Lower leg skin (tissue), 4 donors: ENCODE measurements around the gene PAXX. TPM values are rescaled to one million over a fixed set of nuclear protein-coding genes. Genes with fewer than 3 reads are reported as not detected.

Experiments
- DNase-seq, 2 donors: peaks; one replicate each; pipeline ENCODE4 v3.0.0-alpha.2; 2019; ENCODE audit warnings: low spot score in 2 of 2
- H3K4me3 ChIP-seq: fragments of 200-600 bp; sonication (generic); 2 replicates; pipeline ENCODE4 v1.5.1; 2017; ENCODE audit warnings: mild to moderate bottlenecking, low read depth; ENCODE audit not compliant: poor library complexity, severe bottlenecking
- POLR2A ChIP-seq, 2 donors: fragments of 450-650 bp; IDR thresholded peaks; one replicate each; pipeline ENCODE4 v1.6.1; 2016 to 2017; ENCODE audit warnings: antibody characterized with exemption in 2 of 2, mild to moderate bottlenecking in 1 of 2, moderate library complexity in 1 of 2
- WGBS, 2 donors: methylation state at CpG; one replicate each; pipeline ENCODE4 v1.1.5; 2018; 5-methylcytosine and 5-hydroxymethylcytosine counted together
- intact Hi-C: fragments of 100-400 bp; cut with DNase I; formaldehyde crosslinking; loops from one replicate; pipeline ENCODE4 v1.15.0; 2023; ENCODE audit warnings: low total_unique reads
- total RNA-seq, 4 donors: library from RNA; depleted of rRNA; stranded (reverse); fragments of >200 nt; gene quantifications; one replicate each; pipeline ENCODE4 v1.1.0, GENCODE V29; 2016
- TF ChIP-seq, protein P1 (sequence below), 3 donors: fragments of 450-650 bp; IDR thresholded peaks; one replicate each; pipeline ENCODE4 v1.5.1; 2016; ENCODE audit warnings: antibody characterized with exemption in 3 of 3, mild to moderate bottlenecking in 3 of 3, moderate library complexity in 2 of 3

The PAXX gene
- total RNA-seq, 4 donors from 2014 or later = 38.7 to 75.8 (median 58.2) TPM

DNA sequence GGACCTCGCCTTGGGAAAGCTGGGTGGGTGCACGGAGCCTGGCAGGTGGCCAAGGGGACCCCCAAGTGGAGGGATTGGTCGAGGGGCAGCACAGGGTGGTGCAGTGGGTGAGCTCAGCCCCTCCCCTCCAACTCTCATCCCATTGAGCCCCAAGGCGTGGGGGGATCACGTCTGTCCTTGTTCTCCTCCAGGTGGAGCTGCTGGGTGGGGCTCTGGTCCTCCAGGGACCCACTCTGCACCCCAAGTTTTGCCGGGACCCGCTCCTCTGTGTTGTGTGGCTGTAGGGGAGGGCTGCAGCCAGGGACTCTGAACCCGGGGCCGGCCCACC is 43.2 kb downstream of the PAXX start:
- TF ChIP-seq POLR2A (IDR thresholded peaks at IDR 0.05) = no peak
- TF ChIP-seq, protein P1, sequence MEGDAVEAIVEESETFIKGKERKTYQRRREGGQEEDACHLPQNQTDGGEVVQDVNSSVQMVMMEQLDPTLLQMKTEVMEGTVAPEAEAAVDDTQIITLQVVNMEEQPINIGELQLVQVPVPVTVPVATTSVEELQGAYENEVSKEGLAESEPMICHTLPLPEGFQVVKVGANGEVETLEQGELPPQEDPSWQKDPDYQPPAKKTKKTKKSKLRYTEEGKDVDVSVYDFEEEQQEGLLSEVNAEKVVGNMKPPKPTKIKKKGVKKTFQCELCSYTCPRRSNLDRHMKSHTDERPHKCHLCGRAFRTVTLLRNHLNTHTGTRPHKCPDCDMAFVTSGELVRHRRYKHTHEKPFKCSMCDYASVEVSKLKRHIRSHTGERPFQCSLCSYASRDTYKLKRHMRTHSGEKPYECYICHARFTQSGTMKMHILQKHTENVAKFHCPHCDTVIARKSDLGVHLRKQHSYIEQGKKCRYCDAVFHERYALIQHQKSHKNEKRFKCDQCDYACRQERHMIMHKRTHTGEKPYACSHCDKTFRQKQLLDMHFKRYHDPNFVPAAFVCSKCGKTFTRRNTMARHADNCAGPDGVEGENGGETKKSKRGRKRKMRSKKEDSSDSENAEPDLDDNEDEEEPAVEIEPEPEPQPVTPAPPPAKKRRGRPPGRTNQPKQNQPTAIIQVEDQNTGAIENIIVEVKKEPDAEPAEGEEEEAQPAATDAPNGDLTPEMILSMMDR (IDR thresholded peaks at IDR 0.05) = no peak
- intact Hi-C loops = no loop called here
- no peak overlapping the region for H3K4me3 ChIP-seq
- 14 to 25% methylated on average over 4 to 7 of the region's 9 CpGs for WGBS, 2 donors
- DNase-seq = no peak

DNA sequence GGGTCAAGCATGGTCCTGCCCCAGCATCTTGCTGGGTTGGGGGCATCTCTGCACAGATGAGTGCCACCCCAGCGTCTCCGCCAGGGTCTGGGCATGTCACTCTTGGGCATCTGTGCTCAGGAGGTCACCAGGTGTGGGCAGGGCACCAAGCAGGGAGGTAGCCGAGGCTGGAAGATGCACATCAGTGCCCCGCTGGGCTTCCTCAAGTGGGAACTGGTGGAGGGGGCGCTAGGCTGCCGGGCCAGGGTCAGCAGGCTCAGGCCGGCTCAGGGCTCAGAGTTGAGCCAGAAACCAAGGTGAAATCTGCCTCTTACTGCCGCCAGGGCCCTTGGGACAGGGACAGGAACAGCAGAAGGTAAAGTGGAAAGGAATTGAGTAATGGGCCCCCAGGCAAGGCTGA is 43.7 kb downstream of the PAXX start:
- H3K4me3 ChIP-seq = no peak overlapping the region
- TF ChIP-seq, protein P1 (IDR thresholded peaks at IDR 0.05) = no peak
- no peak for TF ChIP-seq POLR2A (IDR thresholded peaks at IDR 0.05)
- WGBS, 2 donors = 67 to 76% methylated on average over 8 of the region's 8 CpGs
- no peak for DNase-seq
- intact Hi-C loops = no loop called here

DNA sequence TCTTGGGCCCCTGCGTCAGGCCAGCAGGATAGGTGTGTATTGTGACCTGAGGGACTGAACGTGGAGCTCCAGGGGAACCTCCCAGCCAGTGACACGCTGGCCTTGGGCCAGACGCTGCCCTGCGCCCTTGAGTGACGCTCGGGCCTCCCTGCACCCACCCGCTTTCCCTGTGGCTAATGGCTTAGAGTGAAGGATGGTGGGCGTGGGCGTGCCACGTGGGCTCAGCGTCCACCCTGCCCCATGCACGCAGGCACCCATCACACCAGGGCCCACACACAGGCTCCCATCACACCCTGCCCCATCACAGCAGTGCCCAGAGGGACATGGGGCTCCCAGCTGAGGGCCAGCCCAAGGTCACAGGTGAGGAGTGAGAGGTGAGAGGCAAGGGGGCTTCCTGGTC is 44.8 kb downstream of the PAXX start:
- intact Hi-C loops = no loop called here
- no peak for TF ChIP-seq POLR2A (IDR thresholded peaks at IDR 0.05)
- TF ChIP-seq, protein P1 (IDR thresholded peaks at IDR 0.05) = no peak
- 62 to 70% methylated on average over 2 to 12 of the region's 13 CpGs for WGBS, 2 donors
- no peak for DNase-seq
- H3K4me3 ChIP-seq = no peak overlapping the region

DNA sequence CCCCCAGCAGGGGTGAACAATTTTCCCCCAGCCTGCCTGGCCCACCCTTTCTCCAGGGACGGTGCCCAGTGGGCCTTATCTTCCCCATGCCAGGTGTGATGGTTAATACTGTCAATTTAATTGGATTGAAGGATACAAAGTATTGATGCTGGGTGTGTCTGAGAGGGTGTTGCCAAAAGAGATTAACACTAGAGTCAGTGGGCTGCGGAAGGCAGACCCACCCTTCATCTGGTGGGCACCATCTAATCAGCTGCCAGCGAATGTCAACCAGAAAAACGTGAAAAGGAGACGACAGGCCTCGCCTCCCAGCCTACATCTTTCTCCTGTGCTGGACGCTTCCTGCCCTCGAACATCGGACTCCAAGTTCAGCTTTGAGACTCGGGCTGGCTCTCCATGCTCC is 45.3 kb downstream of the PAXX start:
- H3K4me3 ChIP-seq = no peak overlapping the region
- 83 to 87% methylated on average over 10 of the region's 10 CpGs for WGBS, 2 donors
- DNase-seq = no peak
- TF ChIP-seq, protein P1 (IDR thresholded peaks at IDR 0.05) = no peak
- TF ChIP-seq POLR2A (IDR thresholded peaks at IDR 0.05) = no peak
- intact Hi-C loops = no loop called here

DNA sequence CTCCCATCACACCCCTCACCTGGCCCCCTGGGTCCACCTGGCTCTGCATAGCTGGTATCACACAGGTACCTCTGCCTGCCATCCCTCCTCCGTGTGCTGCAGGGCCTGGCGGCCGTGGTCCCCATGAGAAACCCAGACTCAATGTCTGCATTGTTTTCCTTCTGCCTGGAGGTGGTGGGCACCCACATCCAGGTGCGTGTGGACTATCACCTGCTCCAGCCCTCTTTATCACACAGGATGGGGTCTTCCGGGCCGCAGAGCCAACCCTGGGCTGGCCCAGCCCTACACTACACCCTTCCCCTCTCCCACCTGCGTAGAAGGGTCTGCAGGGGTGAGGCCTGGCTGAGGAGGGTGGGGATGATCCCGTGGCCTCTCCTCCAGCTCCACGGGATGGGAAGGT is 46.7 kb downstream of the PAXX start:
- H3K4me3 ChIP-seq = no peak overlapping the region
- no peak for DNase-seq
- WGBS, 2 donors = 79% methylated on average over 9 of the region's 9 CpGs
- TF ChIP-seq, protein P1 (IDR thresholded peaks at IDR 0.05) = no peak
- no peak for TF ChIP-seq POLR2A (IDR thresholded peaks at IDR 0.05)
- intact Hi-C loops = no loop called here

DNA sequence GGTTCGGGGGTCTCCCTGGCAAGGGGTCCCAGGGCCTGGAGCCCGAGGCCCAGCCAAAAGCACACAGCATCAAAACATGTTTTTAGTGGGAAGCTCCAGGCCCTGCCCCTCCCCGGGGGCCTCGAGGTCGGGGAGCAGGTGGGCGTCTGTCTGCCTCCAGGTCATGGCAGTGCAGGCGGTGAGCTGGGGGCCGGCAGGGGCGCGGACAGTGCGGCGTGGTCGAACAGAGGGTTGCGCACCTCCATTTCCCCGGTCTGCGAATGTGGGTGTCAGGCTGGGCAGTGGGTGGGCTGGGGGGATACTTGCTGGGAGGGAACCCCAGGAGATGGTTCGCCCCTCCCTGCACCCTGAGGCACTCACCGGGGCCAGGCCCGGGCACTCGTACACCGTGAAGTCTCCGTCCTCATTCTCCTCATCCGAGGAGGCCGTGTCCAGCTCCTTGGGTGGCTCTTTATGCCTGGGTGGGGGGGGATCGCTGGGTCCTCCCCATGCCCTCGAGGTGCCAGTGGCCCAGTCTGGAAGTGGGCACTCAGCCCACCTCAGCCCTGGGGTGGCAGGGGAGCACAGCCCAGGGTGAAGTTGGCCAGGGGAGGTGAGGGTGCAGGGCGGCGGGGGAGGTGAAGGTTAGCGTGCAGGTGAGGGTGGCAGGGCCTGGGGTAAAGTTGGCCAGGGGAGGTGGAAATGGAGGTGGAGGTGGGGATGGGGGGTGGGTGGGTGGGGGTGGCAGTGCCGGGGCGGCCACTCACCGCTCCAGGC is 47.6 kb downstream of the PAXX start:
- TF ChIP-seq, protein P1 (IDR thresholded peaks at IDR 0.05) = no peak
- TF ChIP-seq POLR2A (IDR thresholded peaks at IDR 0.05) = no peak
- DNase-seq = no peak

More for the DNA sequence above, 47.6 kb downstream of the PAXX start:
- no peak overlapping the region for H3K4me3 ChIP-seq
- intact Hi-C loops = no loop called here
- WGBS, 2 donors = 88 to 89% methylated on average over 28 to 32 of the region's 32 CpGs
